Measurements from ENCODE around the gene ATAD3C.

GRCh38 chr1:1425753-1426495 lies 23.6 kb upstream of the ATAD3C start:
- no peak for TF ChIP-seq POLR2A (IDR thresholded peaks at IDR 0.05; ENCODE audit: low read depth)
- TF ChIP-seq, protein P1, sequence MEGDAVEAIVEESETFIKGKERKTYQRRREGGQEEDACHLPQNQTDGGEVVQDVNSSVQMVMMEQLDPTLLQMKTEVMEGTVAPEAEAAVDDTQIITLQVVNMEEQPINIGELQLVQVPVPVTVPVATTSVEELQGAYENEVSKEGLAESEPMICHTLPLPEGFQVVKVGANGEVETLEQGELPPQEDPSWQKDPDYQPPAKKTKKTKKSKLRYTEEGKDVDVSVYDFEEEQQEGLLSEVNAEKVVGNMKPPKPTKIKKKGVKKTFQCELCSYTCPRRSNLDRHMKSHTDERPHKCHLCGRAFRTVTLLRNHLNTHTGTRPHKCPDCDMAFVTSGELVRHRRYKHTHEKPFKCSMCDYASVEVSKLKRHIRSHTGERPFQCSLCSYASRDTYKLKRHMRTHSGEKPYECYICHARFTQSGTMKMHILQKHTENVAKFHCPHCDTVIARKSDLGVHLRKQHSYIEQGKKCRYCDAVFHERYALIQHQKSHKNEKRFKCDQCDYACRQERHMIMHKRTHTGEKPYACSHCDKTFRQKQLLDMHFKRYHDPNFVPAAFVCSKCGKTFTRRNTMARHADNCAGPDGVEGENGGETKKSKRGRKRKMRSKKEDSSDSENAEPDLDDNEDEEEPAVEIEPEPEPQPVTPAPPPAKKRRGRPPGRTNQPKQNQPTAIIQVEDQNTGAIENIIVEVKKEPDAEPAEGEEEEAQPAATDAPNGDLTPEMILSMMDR (IDR thresholded peaks at IDR 0.05), result no peak
